OCI-LY3 (cell line): Measurements from ENCODE around the gene EVI2B.

Experiments used
- H2AFZ ChIP-seq: fragments of 200-600, 300-600 bp; shearing (Covaris generic); 2 replicates; pipeline ENCODE4 v1.6.0; 2014; ENCODE audit warnings: antibody characterized with exemption, low read depth, low read length
- H3K27ac ChIP-seq: fragments of 200-600, 300-600 bp; sonication (generic); 2 replicates; pipeline ENCODE4 v1.5.1; 2014; ENCODE audit warnings: mild to moderate bottlenecking, low read length, moderate library complexity, mixed read lengths
- H3K27me3 ChIP-seq: fragments of 200-600, 300-600 bp; sonication (generic); 2 replicates; pipeline ENCODE4 v1.6.1; 2014; ENCODE audit warnings: low read depth, low read length, mixed read lengths
- H3K36me3 ChIP-seq: fragments of 200-600, 300-600 bp; sonication (generic); replicated peaks from 2 replicates; pipeline ENCODE3; 2014; ENCODE audit warnings: low read depth, low read length, mixed read lengths
- H3K4me1 ChIP-seq: fragments of 300-600, 200-600 bp; sonication (generic); 2 replicates; pipeline ENCODE4 v1.6.1; 2014; ENCODE audit warnings: low read length, mixed read lengths
- H3K4me2 ChIP-seq: fragments of 200-600, 300-600 bp; sonication (generic); 2 replicates; pipeline ENCODE4 v1.6.1; 2014; ENCODE audit warnings: low read length, mixed read lengths
- H3K4me3 ChIP-seq: fragments of 300-600, 200-600 bp; sonication (generic); 2 replicates; pipeline ENCODE4 v1.5.1; 2014; ENCODE audit warnings: antibody characterized with exemption, mild to moderate bottlenecking, low read length, moderate library complexity
- H3K79me2 ChIP-seq: fragments of 300-600, 200-600 bp; shearing (Covaris generic); 2 replicates; pipeline ENCODE4 v1.6.1; 2014; ENCODE audit warnings: mild to moderate bottlenecking, low read length, mixed read lengths
- H3K9ac ChIP-seq: fragments of 300-600, 200-600 bp; shearing (Covaris generic); 2 replicates; pipeline ENCODE4 v1.6.0; 2014; ENCODE audit warnings: mild to moderate bottlenecking, low read length, moderate library complexity
- H3K9me3 ChIP-seq: fragments of 200-600, 300-600 bp; shearing (Covaris generic); 2 replicates; pipeline ENCODE4 v1.6.1; 2014; ENCODE audit warnings: low read length, mixed read lengths; ENCODE audit not compliant: insufficient read depth
- H4K20me1 ChIP-seq: fragments of 200-600, 300-600 bp; sonication (generic); 2 replicates; pipeline ENCODE4 v1.6.1; 2016; ENCODE audit warnings: low read length, mixed read lengths; ENCODE audit not compliant: insufficient read depth
- EZH2phosphoT487 ChIP-seq: fragments of 200-600 bp; shearing (Covaris generic); IDR thresholded peaks from 2 replicates; pipeline ENCODE4 v1.6.1; 2018; ENCODE audit warnings: antibody characterized with exemption, mixed run types, low read depth
- TF ChIP-seq, protein P1 (sequence below): fragments of 200-600, 300-600 bp; sonication (generic); IDR thresholded peaks from 2 replicates; pipeline ENCODE4 v1.5.1; 2014; ENCODE audit warnings: antibody characterized with exemption, low read length, low read depth

The EVI2B gene

DNA sequence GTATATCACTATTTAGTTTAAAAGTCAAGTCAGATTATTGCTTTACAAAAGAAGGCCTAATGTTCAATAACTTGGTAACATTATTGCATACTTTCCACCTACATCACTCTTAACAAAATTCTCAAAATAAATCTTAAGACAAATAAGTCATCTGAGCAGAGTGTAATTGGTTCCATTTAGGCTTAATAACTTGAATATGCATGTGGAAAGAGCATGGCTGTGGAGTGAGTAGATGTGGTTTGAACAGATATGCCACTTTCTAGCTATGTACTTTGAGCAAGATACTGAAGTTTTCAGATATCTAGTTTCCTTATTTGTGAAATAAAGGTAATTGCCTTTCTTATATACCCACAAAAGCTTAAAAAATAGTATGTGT lies 14.3 kb upstream of the EVI2B start:
- Histone ChIP-seq H3K27me3 (no peaks in the 10 kb centered on the region), H3K9ac (no peak overlapping the region), H2AFZ (no peak overlapping the region), H3K36me3 (peaks cover 8% of the 10 kb centered on the region), H4K20me1 (no peaks in the 10 kb centered on the region), H3K9me3 (no peaks in the 10 kb centered on the region), H3K4me1 (no peaks in the 10 kb centered on the region), H3K4me2 (no peak overlapping the region), H3K4me3 (no peak overlapping the region), H3K27ac (no peak overlapping the region), H3K79me2 (no peaks in the 10 kb centered on the region)
- TF ChIP-seq, protein P1, sequence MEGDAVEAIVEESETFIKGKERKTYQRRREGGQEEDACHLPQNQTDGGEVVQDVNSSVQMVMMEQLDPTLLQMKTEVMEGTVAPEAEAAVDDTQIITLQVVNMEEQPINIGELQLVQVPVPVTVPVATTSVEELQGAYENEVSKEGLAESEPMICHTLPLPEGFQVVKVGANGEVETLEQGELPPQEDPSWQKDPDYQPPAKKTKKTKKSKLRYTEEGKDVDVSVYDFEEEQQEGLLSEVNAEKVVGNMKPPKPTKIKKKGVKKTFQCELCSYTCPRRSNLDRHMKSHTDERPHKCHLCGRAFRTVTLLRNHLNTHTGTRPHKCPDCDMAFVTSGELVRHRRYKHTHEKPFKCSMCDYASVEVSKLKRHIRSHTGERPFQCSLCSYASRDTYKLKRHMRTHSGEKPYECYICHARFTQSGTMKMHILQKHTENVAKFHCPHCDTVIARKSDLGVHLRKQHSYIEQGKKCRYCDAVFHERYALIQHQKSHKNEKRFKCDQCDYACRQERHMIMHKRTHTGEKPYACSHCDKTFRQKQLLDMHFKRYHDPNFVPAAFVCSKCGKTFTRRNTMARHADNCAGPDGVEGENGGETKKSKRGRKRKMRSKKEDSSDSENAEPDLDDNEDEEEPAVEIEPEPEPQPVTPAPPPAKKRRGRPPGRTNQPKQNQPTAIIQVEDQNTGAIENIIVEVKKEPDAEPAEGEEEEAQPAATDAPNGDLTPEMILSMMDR: no peak
- TF ChIP-seq EZH2phosphoT487: no peak

DNA sequence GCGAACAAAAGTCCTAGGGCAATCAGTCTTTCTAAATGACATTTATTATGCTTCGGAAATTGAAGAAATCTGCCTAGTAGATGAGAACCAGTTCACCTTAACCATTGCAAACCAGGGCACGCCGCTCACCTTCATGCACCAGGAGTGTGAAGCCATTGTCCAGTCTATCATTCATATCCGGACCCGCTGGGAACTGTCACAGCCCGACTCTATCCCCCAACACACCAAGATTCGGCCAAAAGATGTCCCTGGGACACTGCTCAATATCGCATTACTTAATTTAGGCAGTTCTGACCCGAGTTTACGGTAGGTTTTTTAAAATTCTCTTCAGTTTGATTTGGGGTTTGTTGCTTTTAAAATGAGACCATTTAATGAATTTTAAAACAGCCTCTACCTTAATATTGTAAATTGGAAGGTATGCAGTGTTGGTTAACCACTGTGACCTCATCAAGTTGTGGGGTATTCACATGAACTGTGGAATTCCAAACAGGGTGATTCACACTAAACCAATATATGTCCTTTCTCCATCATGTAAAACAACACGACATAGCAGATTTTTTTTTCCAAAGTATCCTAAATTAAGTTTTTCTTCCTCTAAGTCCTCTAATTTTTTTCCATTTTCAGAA lies 13.8 kb upstream of the EVI2B start:
- H3K9me3 ChIP-seq: no peaks in the 10 kb centered on the region
- TF ChIP-seq, protein P1: no peak
- no peak for TF ChIP-seq EZH2phosphoT487
- H3K36me3 ChIP-seq: peaks cover 8% of the 10 kb centered on the region
- 0 out of 2 replicates have a peak, but pooled peaks cover 2% of the 10 kb centered on the region for H3K79me2 ChIP-seq
- no peak overlapping the region for H3K4me2 ChIP-seq
- H2AFZ ChIP-seq: no peak overlapping the region
- no peak overlapping the region for H3K9ac ChIP-seq
- no peaks in the 10 kb centered on the region for H3K27me3 ChIP-seq
- H3K4me1 ChIP-seq: no peaks in the 10 kb centered on the region
- H4K20me1 ChIP-seq: no peaks in the 10 kb centered on the region
- H3K4me3 ChIP-seq: no peak overlapping the region
- H3K27ac ChIP-seq: no peak overlapping the region

DNA sequence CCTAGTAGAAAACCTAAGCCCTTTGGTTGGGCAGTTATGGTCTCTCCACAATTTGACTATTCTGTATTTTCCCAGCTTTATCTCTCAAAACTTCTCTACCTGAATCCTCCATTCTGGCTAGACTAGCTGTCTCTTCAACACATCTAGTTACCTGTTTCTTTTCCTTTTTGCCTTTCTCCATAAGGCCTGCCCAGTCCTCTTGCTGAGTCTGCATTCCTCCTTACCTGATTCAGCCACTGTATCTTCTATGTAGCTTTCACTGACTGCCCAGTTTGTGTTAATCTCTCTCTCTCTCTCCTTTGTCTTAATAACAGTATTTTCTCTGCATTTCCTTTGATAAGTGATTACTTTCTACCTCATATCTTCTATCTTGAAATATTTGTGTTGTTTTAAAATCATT lies 9.7 kb upstream of the EVI2B start:
- Histone ChIP-seq H3K4me1 (peaks cover 28% of the 10 kb centered on the region), H2AFZ (no peak overlapping the region), H3K36me3 (peaks cover 12% of the 10 kb centered on the region), H3K27me3 (no peaks in the 10 kb centered on the region), H3K4me2 (no peak overlapping the region), H3K79me2 (peaks cover 32% of the 10 kb centered on the region), H3K9ac (no peak overlapping the region), H3K9me3 (no peaks in the 10 kb centered on the region), H4K20me1 (no peaks in the 10 kb centered on the region), H3K4me3 (no peak overlapping the region), H3K27ac (peak overlapping the region; percentile 9; the same call in 1 of the 2 replicates)
- TF ChIP-seq, protein P1: no peak
- TF ChIP-seq EZH2phosphoT487: no peak

DNA sequence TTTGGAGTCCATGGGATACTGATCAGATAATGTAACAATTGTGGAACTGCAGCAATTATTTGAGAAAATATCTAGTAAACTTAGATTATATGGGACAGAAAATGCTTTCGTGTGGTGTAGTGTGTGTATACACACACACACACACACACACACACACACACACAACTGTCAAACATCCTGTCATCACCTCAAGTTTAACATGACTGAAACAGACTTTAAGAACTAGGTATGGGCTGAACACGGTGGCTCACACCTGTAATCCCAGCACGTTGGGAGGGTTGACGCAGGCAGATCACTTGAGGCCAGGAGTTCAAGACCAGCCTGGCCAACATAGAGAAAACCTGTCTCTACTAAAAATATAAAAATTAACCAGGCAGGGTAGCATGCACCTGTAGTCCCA lies 8.1 kb upstream of the EVI2B start:
- peaks cover 48% of the 10 kb centered on the region for H3K79me2 ChIP-seq
- H3K4me1 ChIP-seq: peaks cover 43% of the 10 kb centered on the region
- H3K4me3 ChIP-seq: peak overlapping the region; percentile 78
- no peaks in the 10 kb centered on the region for H3K9me3 ChIP-seq
- no peak for TF ChIP-seq EZH2phosphoT487
- no peak overlapping the region for H2AFZ ChIP-seq
- peak overlapping the region; percentile 96 for H3K9ac ChIP-seq
- H4K20me1 ChIP-seq: no peaks in the 10 kb centered on the region
- H3K27me3 ChIP-seq: no peaks in the 10 kb centered on the region
- H3K4me2 ChIP-seq: peak overlapping the region; percentile 75
- H3K27ac ChIP-seq: peak overlapping the region; percentile 98
- peaks cover 13% of the 10 kb centered on the region for H3K36me3 ChIP-seq
